GM13976 (cell line): Measurements from ENCODE around the gene OR5A2.

Source experiments
- DNase-seq: peaks from one replicate; pipeline ENCODE4 v3.0.0; 2012; ENCODE audit warnings: low spot score
- in situ Hi-C: fragments of 300-500 bp; cut with MboI; formaldehyde crosslinking; loops from one replicate; pipeline ENCODE4 v1.12.0; 2022; ENCODE audit warnings: low sequenced_read_pairs, mixed read lengths, inconsistent platforms; ENCODE audit not compliant: unreplicated experiment
- TF ChIP-seq, protein P1 (sequence below): IDR thresholded peaks from 2 replicates; pipeline ENCODE4 v1.5.1; 2012; ENCODE audit warnings: borderline replicate concordance, mild to moderate bottlenecking; ENCODE audit not compliant: insufficient read depth; ENCODE audit errors: extremely low read depth, missing control alignments, control extremely low read depth

Gene OR5A2

DNA sequence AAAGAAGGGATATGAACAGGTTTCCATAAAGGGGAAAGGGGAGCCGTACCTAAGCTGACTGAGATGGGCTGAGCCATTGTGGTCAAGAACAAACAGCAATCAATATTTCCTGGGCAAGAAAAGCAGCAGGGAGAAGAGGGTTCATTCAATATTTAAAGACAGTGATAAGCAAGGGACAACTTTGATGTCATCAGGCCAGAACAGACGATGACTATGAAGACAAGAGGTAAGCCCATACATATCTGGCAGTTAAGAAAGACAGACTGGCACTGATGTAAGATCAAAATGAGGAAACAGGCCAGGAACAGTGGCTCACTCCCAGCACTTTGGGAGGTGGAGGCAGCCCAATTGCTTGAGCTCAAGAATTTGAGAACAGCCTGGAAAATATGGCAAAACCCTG is 2.4 kb downstream of the OR5A2 start:
- no peak for DNase-seq
- TF ChIP-seq, protein P1, sequence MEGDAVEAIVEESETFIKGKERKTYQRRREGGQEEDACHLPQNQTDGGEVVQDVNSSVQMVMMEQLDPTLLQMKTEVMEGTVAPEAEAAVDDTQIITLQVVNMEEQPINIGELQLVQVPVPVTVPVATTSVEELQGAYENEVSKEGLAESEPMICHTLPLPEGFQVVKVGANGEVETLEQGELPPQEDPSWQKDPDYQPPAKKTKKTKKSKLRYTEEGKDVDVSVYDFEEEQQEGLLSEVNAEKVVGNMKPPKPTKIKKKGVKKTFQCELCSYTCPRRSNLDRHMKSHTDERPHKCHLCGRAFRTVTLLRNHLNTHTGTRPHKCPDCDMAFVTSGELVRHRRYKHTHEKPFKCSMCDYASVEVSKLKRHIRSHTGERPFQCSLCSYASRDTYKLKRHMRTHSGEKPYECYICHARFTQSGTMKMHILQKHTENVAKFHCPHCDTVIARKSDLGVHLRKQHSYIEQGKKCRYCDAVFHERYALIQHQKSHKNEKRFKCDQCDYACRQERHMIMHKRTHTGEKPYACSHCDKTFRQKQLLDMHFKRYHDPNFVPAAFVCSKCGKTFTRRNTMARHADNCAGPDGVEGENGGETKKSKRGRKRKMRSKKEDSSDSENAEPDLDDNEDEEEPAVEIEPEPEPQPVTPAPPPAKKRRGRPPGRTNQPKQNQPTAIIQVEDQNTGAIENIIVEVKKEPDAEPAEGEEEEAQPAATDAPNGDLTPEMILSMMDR, result no peak
- in situ Hi-C loops, result loop anchor here (10.0 kb wide), 2 partner anchors 129 to 239 kb away; no protein-coding TSS in a partner anchor

- no peak for DNase-seq
- in situ Hi-C loops, result no loop called here
- TF ChIP-seq, protein P1, result no peak
These were observed 8.1 kb downstream of the OR5A2 start for GRCh38 chr11:59418156-59418555.

- in situ Hi-C loops, result no loop called here
These were observed 9.2 kb downstream of the OR5A2 start for GRCh38 chr11:59417023-59417422.

DNA sequence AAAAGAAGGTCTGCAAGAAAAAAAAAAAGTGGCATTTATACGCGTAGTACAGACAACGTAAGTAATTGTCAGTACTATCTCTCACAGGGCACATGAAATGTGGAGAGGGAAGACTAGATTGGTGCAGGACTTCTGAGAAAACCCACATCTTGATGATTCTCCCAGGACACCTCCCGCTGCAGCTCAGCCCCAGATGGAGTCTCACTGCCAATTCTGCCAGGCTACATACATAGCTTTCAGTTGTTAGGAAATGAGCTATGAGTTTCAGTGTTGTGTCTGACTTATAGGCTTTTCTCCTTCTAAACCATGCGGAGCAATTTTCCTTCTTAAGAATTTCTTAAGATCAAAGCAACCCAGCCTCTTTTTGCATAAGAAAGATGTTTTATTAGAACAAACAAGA is 9.6 kb downstream of the OR5A2 start:
- in situ Hi-C loops, result no loop called here
- DNase-seq, result no peak
- TF ChIP-seq, protein P1, result no peak

More at GRCh38 chr11:59417023-59417422, 9.2 kb downstream of the OR5A2 start:
- DNase-seq, result no peak
- TF ChIP-seq, protein P1, result no peak

DNA sequence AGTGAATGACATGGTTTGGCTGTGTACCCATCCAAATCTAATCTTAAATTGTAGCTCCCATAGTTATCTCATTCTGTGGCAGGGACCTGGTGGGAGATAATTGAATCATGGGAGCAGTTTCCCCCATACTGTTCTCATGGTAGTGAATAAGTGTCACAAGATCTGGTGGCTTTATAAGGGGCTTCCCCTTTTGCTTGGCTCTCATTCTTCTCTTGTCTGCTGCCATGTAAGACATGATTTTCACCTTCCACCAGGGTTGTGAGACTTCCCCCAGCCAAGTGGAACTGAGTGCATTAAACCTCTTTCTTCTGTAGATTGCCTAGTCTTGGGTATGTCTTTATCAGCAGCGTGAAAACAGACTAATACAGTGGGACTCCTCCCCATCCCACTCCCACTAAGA is 11.1 kb downstream of the OR5A2 start:
- in situ Hi-C loops, result no loop called here
- no peak for DNase-seq
- TF ChIP-seq, protein P1, result no peak

GRCh38 chr11:59413646-59414045 is 12.6 kb downstream of the OR5A2 start:
- TF ChIP-seq, protein P1, result no peak
- in situ Hi-C loops, result no loop called here
- no peak for DNase-seq

DNA sequence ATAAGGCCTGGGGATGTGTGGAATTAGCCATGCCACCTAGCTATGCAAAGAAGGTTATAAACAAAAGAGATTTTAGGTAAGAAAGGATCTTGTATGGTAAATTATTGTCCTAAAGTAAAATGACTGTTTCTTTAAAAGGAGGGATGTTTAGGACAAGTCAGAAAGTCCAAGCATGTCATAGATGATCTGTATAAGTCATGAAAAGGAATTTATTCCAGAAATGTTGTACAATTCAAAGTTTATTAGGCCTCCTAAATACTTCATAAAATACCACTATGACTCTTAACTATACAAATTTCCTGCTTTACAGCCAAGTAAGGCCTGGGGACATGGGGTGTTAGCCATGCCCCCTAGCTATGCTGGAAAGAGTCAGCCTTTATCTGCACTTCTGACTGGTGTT is 22.7 kb downstream of the OR5A2 start:
- in situ Hi-C loops, result no loop called here
- TF ChIP-seq, protein P1, result no peak
- no peak for DNase-seq
